ENCODE measurements around the gene RASSF1. TPM values are rescaled to one million over a fixed set of nuclear protein-coding genes. Genes with fewer than 3 reads are reported as not detected.
A peak's percentile ranks its signal among the peaks of the same experiment; 100 is the strongest.

Gene RASSF1
- polyA plus RNA-seq, 1 donor from 2014 or later, result 51.4 TPM

DNA sequence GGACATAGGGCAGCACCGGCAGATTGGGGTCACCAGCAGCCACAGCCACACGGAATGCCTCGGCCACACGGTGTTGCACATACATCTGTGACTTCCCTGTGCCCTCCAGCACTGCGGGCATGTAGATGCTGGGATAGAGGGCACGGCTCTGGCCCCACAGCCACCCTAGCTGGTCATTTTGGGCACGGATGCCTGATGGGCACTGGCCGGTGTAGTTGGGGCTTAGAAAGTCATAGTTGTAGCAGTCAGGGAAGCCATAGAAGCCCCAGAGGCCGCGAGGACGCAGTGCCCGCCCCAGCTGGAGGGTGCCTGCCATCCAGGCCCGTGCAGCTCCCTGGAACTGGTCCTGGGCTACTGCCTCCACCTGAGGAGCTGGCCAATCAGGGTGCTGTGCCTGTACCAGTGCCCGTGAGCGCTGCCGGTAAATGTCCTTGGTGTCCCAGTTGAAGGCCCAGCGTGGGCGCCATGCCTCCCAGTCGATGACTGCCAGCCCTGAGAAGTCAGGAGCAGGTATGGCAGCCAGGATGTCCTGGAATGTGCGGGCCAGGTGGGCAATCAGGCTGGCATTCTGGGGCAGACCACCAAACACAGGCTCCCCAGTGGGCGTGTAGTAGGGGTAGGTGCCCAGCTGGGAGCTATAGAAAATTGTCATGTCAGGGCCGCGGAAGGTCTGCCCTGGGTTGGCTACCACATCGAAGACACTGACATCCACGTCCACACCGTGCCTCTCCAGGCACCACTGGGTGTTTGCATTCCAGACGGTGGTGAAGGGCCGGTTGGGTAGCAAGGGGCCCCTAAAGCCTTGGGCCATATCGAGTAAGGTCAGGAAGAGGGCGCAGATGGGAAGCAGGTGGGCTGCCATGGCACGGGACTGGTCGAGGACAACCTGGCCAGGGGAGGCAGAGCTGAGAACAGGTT lies 38.3 kb downstream of the RASSF1 start:
- Histone ChIP-seq H3K4me3 (ENCODE audit: low read length) (no peak overlapping the region), H3K36me3 (ENCODE audit: insufficient read depth, low read length) (no peaks in the 10 kb centered on the region), H3K27me3 (ENCODE audit: insufficient read depth, low read depth, low read length) (no peaks in the 10 kb centered on the region), H3K79me2 (replicated peaks; ENCODE audit: insufficient read depth, low read length) (no peaks in the 10 kb centered on the region), H3K27ac (ENCODE audit: low read length) (no peak overlapping the region), H3K9me2 (ENCODE audit: insufficient read depth, low read length) (no peaks in the 10 kb centered on the region), H3F3A (ENCODE audit: insufficient read depth, low read length, poor library complexity, severe bottlenecking) (no peaks in the 10 kb centered on the region), H3K9ac (ENCODE audit: low read length) (no peak overlapping the region), H2AFZ (ENCODE audit: low read depth, low read length) (no peak overlapping the region), H3K4me2 (ENCODE audit: low read length) (no peak overlapping the region), H4K20me1 (ENCODE audit: insufficient read depth) (no peaks in the 10 kb centered on the region), H3K9me3 (ENCODE audit: low read length) (no peaks in the 10 kb centered on the region)
- TF ChIP-seq, protein P1, sequence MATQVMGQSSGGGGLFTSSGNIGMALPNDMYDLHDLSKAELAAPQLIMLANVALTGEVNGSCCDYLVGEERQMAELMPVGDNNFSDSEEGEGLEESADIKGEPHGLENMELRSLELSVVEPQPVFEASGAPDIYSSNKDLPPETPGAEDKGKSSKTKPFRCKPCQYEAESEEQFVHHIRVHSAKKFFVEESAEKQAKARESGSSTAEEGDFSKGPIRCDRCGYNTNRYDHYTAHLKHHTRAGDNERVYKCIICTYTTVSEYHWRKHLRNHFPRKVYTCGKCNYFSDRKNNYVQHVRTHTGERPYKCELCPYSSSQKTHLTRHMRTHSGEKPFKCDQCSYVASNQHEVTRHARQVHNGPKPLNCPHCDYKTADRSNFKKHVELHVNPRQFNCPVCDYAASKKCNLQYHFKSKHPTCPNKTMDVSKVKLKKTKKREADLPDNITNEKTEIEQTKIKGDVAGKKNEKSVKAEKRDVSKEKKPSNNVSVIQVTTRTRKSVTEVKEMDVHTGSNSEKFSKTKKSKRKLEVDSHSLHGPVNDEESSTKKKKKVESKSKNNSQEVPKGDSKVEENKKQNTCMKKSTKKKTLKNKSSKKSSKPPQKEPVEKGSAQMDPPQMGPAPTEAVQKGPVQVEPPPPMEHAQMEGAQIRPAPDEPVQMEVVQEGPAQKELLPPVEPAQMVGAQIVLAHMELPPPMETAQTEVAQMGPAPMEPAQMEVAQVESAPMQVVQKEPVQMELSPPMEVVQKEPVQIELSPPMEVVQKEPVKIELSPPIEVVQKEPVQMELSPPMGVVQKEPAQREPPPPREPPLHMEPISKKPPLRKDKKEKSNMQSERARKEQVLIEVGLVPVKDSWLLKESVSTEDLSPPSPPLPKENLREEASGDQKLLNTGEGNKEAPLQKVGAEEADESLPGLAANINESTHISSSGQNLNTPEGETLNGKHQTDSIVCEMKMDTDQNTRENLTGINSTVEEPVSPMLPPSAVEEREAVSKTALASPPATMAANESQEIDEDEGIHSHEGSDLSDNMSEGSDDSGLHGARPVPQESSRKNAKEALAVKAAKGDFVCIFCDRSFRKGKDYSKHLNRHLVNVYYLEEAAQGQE (IDR thresholded peaks at IDR 0.05; ENCODE audit: borderline replicate concordance), result no peak
- TF ChIP-seq SMC3 (conservative IDR thresholded peaks at IDR 0.05; ENCODE audit: poor library complexity) (no peak), EP300 (conservative IDR thresholded peaks at IDR 0.05; ENCODE audit: poor library complexity, severe bottlenecking) (no peak), POLR2AphosphoS5 (IDR thresholded peaks at IDR 0.05) (no peak), EZH2 (IDR thresholded peaks at IDR 0.05; ENCODE audit: borderline replicate concordance, insufficient read depth, low read length, poor library complexity, severe bottlenecking) (no peak), MXI1 (conservative IDR thresholded peaks at IDR 0.05; ENCODE audit: poor library complexity, severe bottlenecking) (no peak), TAF1 (IDR thresholded peaks at IDR 0.05; ENCODE audit: low read depth) (no peak), RAD21 (conservative IDR thresholded peaks at IDR 0.05) (no peak)
- TF ChIP-seq, protein P2, sequence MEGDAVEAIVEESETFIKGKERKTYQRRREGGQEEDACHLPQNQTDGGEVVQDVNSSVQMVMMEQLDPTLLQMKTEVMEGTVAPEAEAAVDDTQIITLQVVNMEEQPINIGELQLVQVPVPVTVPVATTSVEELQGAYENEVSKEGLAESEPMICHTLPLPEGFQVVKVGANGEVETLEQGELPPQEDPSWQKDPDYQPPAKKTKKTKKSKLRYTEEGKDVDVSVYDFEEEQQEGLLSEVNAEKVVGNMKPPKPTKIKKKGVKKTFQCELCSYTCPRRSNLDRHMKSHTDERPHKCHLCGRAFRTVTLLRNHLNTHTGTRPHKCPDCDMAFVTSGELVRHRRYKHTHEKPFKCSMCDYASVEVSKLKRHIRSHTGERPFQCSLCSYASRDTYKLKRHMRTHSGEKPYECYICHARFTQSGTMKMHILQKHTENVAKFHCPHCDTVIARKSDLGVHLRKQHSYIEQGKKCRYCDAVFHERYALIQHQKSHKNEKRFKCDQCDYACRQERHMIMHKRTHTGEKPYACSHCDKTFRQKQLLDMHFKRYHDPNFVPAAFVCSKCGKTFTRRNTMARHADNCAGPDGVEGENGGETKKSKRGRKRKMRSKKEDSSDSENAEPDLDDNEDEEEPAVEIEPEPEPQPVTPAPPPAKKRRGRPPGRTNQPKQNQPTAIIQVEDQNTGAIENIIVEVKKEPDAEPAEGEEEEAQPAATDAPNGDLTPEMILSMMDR (IDR thresholded peaks at IDR 0.05; ENCODE audit: poor library complexity, severe bottlenecking), result no peak

DNA sequence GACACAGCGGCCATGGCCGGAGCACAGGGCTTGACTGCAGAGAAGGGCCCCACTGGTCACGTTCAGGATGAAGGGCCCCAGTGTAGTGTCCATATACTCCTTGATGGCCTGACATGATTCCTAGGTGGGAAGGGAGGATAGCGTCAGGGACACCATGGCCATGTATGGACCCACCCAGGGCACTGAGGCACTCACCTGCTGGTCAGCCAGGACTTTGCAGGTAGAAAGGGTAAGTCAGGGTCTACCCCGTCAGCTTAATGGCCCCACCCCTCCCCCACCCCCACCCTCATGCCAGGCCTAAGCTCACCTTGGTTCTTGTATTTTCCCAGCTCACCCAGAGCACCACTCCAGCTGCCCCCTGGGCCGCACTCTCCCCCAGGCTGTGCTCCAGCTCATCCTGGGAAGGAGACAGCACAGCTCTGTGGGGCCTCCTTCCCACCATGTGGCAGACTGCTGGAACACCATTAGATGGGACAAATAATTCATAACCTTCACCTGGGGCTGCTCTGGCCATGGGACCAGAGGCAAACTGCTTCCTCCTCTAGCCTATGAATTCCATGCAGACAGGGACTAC lies 39.9 kb downstream of the RASSF1 start:
- no peaks in the 10 kb centered on the region for H3K27me3 ChIP-seq (ENCODE audit: insufficient read depth, low read depth, low read length)
- TF ChIP-seq, protein P2 (IDR thresholded peaks at IDR 0.05; ENCODE audit: poor library complexity, severe bottlenecking), result no peak
- TF ChIP-seq, protein P1 (IDR thresholded peaks at IDR 0.05; ENCODE audit: borderline replicate concordance), result no peak
- no peak for TF ChIP-seq SMC3 (conservative IDR thresholded peaks at IDR 0.05; ENCODE audit: poor library complexity)
- TF ChIP-seq RAD21 (conservative IDR thresholded peaks at IDR 0.05), result no peak
- no peak for TF ChIP-seq MXI1 (conservative IDR thresholded peaks at IDR 0.05; ENCODE audit: poor library complexity, severe bottlenecking)
- no peak for TF ChIP-seq POLR2AphosphoS5 (IDR thresholded peaks at IDR 0.05)
- no peak for TF ChIP-seq TAF1 (IDR thresholded peaks at IDR 0.05; ENCODE audit: low read depth)
- no peak for TF ChIP-seq EP300 (conservative IDR thresholded peaks at IDR 0.05; ENCODE audit: poor library complexity, severe bottlenecking)
- no peak for TF ChIP-seq EZH2 (IDR thresholded peaks at IDR 0.05; ENCODE audit: borderline replicate concordance, insufficient read depth, low read length, poor library complexity, severe bottlenecking)
- no peak overlapping the region for H3K4me2 ChIP-seq (ENCODE audit: low read length)
- no peaks in the 10 kb centered on the region for H4K20me1 ChIP-seq (ENCODE audit: insufficient read depth)
- H3K9me3 ChIP-seq (ENCODE audit: low read length), result no peaks in the 10 kb centered on the region
- no peaks in the 10 kb centered on the region for H3K36me3 ChIP-seq (ENCODE audit: insufficient read depth, low read length)
- H3F3A ChIP-seq (ENCODE audit: insufficient read depth, low read length, poor library complexity, severe bottlenecking), result no peaks in the 10 kb centered on the region
- no peaks in the 10 kb centered on the region for H3K79me2 ChIP-seq (replicated peaks; ENCODE audit: insufficient read depth, low read length)
- H3K4me3 ChIP-seq (ENCODE audit: low read length), result peak overlapping the region; percentile 78
- H3K27ac ChIP-seq (ENCODE audit: low read length), result no peak overlapping the region
- H3K9me2 ChIP-seq (ENCODE audit: insufficient read depth, low read length), result no peaks in the 10 kb centered on the region
- peak overlapping the region; percentile 70 for H3K9ac ChIP-seq (ENCODE audit: low read length)
- no peak overlapping the region for H2AFZ ChIP-seq (ENCODE audit: low read depth, low read length)
